HEK293T (cell line): Measurements from ENCODE around the gene RELB.

Experiments
- ARNT ChIP-seq: fragments of 450-650 bp; IDR thresholded peaks from 2 replicates; pipeline ENCODE4 v1.6.1; 2017; ENCODE audit warnings: mild to moderate bottlenecking
- BHLHE40 ChIP-seq: fragments of 450-650 bp; IDR thresholded peaks from 2 replicates; pipeline ENCODE4 v1.6.1; 2016; ENCODE audit warnings: mild to moderate bottlenecking, moderate library complexity, borderline replicate concordance
- CTBP1 ChIP-seq: fragments of 450-650 bp; IDR thresholded peaks from 2 replicates; pipeline ENCODE4 v1.6.1; 2016; ENCODE audit warnings: borderline replicate concordance
- ELF4 ChIP-seq: fragments of 450-650 bp; IDR thresholded peaks from 2 replicates; pipeline ENCODE4 v1.6.1; 2017; ENCODE audit warnings: antibody characterized with exemption
- FOXA1 ChIP-seq: fragments of 450-650 bp; IDR thresholded peaks from 2 replicates; pipeline ENCODE4 v1.6.1; 2016; ENCODE audit warnings: mild to moderate bottlenecking
- FOXK2 ChIP-seq: fragments of 450-650 bp; IDR thresholded peaks from 2 replicates; pipeline ENCODE4 v1.6.1; 2016; ENCODE audit warnings: mild to moderate bottlenecking
- FOXM1 ChIP-seq: fragments of 450-650 bp; IDR thresholded peaks from 2 replicates; pipeline ENCODE4 v1.6.1; 2017; ENCODE audit warnings: mild to moderate bottlenecking, borderline replicate concordance
- HDGF ChIP-seq: fragments of 450-650 bp; IDR thresholded peaks from 2 replicates; pipeline ENCODE4 v1.6.1; 2017; ENCODE audit warnings: antibody characterized with exemption, borderline replicate concordance
- NFRKB ChIP-seq: fragments of 450-650 bp; IDR thresholded peaks from 2 replicates; pipeline ENCODE4 v1.6.1; 2016; ENCODE audit warnings: mild to moderate bottlenecking, moderate library complexity
- SP1 ChIP-seq: fragments of 450-650 bp; IDR thresholded peaks from 2 replicates; pipeline ENCODE4 v1.6.1; 2017
- SUZ12 ChIP-seq: fragments of 450-650 bp; IDR thresholded peaks from 2 replicates; pipeline ENCODE4 v1.6.1; 2016; ENCODE audit warnings: mild to moderate bottlenecking
- ZNF384 ChIP-seq: fragments of 450-650 bp; IDR thresholded peaks from 2 replicates; pipeline ENCODE4 v1.6.1; 2016
- TF ChIP-seq, protein P1 (sequence below): fragments of 450-650 bp; IDR thresholded peaks from 2 replicates; pipeline ENCODE4 v1.6.1; 2016

DNA sequence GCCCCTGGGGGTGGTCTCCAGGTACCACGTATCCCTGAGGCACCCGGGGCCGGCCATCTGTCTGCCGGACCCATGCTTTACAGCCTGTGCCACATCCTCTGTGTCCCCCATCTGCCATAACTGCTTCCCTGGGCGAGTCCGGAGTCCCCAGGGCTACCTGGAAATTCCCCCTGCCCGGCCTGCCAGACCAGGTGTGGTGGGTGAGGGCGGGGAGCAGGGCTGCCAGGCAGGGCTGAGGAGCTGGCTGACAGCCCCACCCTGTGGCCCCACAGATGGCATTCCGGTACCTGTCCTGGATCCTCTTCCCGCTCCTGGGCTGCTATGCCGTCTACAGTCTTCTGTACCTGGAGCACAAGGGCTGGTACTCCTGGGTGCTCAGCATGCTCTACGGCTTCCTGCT is 10.3 kb upstream of the RELB start:
- TF ChIP-seq FOXK2 (no peak), BHLHE40 (no peak), ARNT (no peak), ZNF384 (no peak), SP1 (no peak), HDGF (no peak), SUZ12 (no peak), NFRKB (no peak), FOXM1 (no peak), FOXA1 (no peak), CTBP1 (no peak), ELF4 (no peak)
- TF ChIP-seq, protein P1, sequence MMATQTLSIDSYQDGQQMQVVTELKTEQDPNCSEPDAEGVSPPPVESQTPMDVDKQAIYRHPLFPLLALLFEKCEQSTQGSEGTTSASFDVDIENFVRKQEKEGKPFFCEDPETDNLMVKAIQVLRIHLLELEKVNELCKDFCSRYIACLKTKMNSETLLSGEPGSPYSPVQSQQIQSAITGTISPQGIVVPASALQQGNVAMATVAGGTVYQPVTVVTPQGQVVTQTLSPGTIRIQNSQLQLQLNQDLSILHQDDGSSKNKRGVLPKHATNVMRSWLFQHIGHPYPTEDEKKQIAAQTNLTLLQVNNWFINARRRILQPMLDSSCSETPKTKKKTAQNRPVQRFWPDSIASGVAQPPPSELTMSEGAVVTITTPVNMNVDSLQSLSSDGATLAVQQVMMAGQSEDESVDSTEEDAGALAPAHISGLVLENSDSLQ = no peak
